H1 (cell line): ENCODE results near the gene DGKD. TPM values are rescaled to one million over a fixed set of nuclear protein-coding genes. Genes with fewer than 3 reads are reported as not detected.

Source experiments
- CTCF ChIA-PET: fragments of 300-600 bp; sonication (Branson Sonifier 250); formaldehyde crosslinking; loops from one replicate; lab custom pipeline; 2021; ENCODE audit not compliant: partially characterized antibody; lab: Charles Lee
- POLR2A ChIA-PET: fragments of 300-600 bp; sonication (Branson Sonifier 250); formaldehyde crosslinking; loops from one replicate; lab custom pipeline; 2021; ENCODE audit warnings: inconsistent platforms; ENCODE audit not compliant: partially characterized antibody; lab: Charles Lee
- DNase-seq, 2 experiments: peaks; one replicate each; pipeline versions ENCODE4 v3.0.0 to v3.0.0-alpha.2; 2010 to 2022; ENCODE audit warnings: low spot score in 2 of 2, low read depth in 1 of 2, mixed read lengths in 1 of 2
- FAIRE-seq: peaks from 2 replicates; lab custom pipeline; 2011; peaks lifted over from hg19 to GRCh38; lab: Jason Lieb, UNC
- H2AFZ ChIP-seq: 2 replicates; pipeline ENCODE4 v1.8.1; 2012; ENCODE audit warnings: low read length, inconsistent platforms
- H2AK5ac ChIP-seq: 2 replicates; pipeline ENCODE4 v1.6.1; 2013; ENCODE audit warnings: low read depth, low read length
- H2BK120ac ChIP-seq: replicated peaks from 2 replicates; pipeline ENCODE3; 2013; ENCODE audit warnings: low read depth, low read length, inconsistent platforms
- H2BK12ac ChIP-seq: 2 replicates; pipeline ENCODE4 v1.6.1; 2013; ENCODE audit warnings: low read depth, low read length
- H2BK15ac ChIP-seq: 2 replicates; pipeline ENCODE4 v1.6.1; 2013; ENCODE audit warnings: low read length
- H2BK20ac ChIP-seq: 2 replicates; pipeline ENCODE4 v1.6.1; 2013; ENCODE audit warnings: low read length
- H2BK5ac ChIP-seq: 2 replicates; pipeline ENCODE4 v1.6.1; 2013; ENCODE audit warnings: low read depth, low read length
- H3K14ac ChIP-seq: 2 replicates; pipeline ENCODE4 v1.6.1; 2013; ENCODE audit warnings: inconsistent platforms; ENCODE audit not compliant: insufficient read length
- H3K18ac ChIP-seq: 2 replicates; pipeline ENCODE4 v1.6.1; 2013; ENCODE audit warnings: low read length; ENCODE audit errors: extremely low read depth
- H3K23ac ChIP-seq: 2 replicates; pipeline ENCODE4 v1.6.1; 2013; ENCODE audit warnings: inconsistent platforms; ENCODE audit not compliant: insufficient read length
- H3K23me2 ChIP-seq: 2 replicates; pipeline ENCODE4 v1.6.1; 2013; ENCODE audit warnings: low read depth, low read length
- H3K27ac ChIP-seq: 2 replicates; pipeline ENCODE4 v1.6.1; 2011; ENCODE audit warnings: low read depth, low read length, inconsistent platforms
- H3K27me3 ChIP-seq, 4 experiments: replicated peaks in 1 of 4; 1 replicate in 1 of 4; 2 replicates in 3 of 4; pipeline versions ENCODE4 v1.6.1 to v1.8.1; 2011 to 2013; ENCODE audit warnings: low read length in 3 of 4, mild to moderate bottlenecking in 3 of 4, inconsistent platforms in 2 of 4, mixed read lengths in 2 of 4, moderate library complexity in 1 of 4; ENCODE audit not compliant: control insufficient read depth in 3 of 4, insufficient read depth in 3 of 4; ENCODE audit errors: extremely low read depth in 1 of 4
- H3K36me3 ChIP-seq, 4 experiments: 2 replicates each; pipeline versions ENCODE4 v1.6.1 to v1.8.1; 2011 to 2013; ENCODE audit warnings: mild to moderate bottlenecking in 4 of 4, low read length in 3 of 4, moderate library complexity in 2 of 4, control low read depth in 1 of 4, inconsistent platforms in 1 of 4; ENCODE audit not compliant: insufficient read depth in 4 of 4, control insufficient read depth in 2 of 4
- H3K4ac ChIP-seq: replicated peaks from 2 replicates; pipeline ENCODE3; 2013; ENCODE audit warnings: low read length, low read depth, mixed read lengths, inconsistent platforms; ENCODE audit not compliant: insufficient read length
- H3K4me1 ChIP-seq, 4 experiments: replicated peaks in 1 of 4; 1 replicate in 1 of 4; 2 replicates in 3 of 4; pipeline versions ENCODE4 v1.6.1 to v1.8.1; 2011 to 2013; ENCODE audit warnings: low read length in 3 of 4, inconsistent platforms in 2 of 4, mixed read lengths in 1 of 4; ENCODE audit not compliant: insufficient read depth in 4 of 4, control insufficient read depth in 3 of 4
- H3K4me2 ChIP-seq, 2 experiments: 2 replicates each; pipeline versions ENCODE4 v1.6.1 to v1.8.1; 2011 to 2013; ENCODE audit warnings: low read depth in 2 of 2, low read length in 2 of 2, control low read depth in 1 of 2, inconsistent platforms in 1 of 2, mild to moderate bottlenecking in 1 of 2; ENCODE audit not compliant: insufficient read depth in 1 of 2
- H3K4me3 ChIP-seq, 4 experiments: fragments of 200-600, 300-600 bp in 1 of 4; sonication (generic), shearing (Covaris generic), sonication (Bioruptor Twin) in 1 of 4; 2 replicates each; pipeline versions ENCODE4 v1.5.1 to v1.8.1; 2011 to 2016; ENCODE audit warnings: low read length in 4 of 4, low read depth in 3 of 4, control low read depth in 2 of 4, inconsistent platforms in 2 of 4, mild to moderate bottlenecking in 2 of 4, mixed read lengths in 1 of 4, moderate library complexity in 1 of 4; ENCODE audit not compliant: insufficient read depth in 2 of 4; ENCODE audit errors: extremely low read depth in 1 of 4
- H3K56ac ChIP-seq: replicated peaks from 2 replicates; pipeline ENCODE3; 2013; ENCODE audit warnings: low read depth, mild to moderate bottlenecking, mixed read lengths, low read length, inconsistent platforms; ENCODE audit not compliant: insufficient read length
- H3K79me1 ChIP-seq: 2 replicates; pipeline ENCODE4 v1.6.1; 2013; ENCODE audit warnings: low read depth, low read length, control low read depth
- H3K79me2 ChIP-seq, 2 experiments: 2 replicates each; pipeline versions ENCODE4 v1.6.1 to v1.8.1; 2012 to 2013; ENCODE audit warnings: low read length in 2 of 2, mild to moderate bottlenecking in 2 of 2, inconsistent platforms in 1 of 2; ENCODE audit not compliant: insufficient read depth in 2 of 2, control insufficient read depth in 1 of 2
- H3K9ac ChIP-seq, 4 experiments: replicated peaks in 1 of 4; 1 replicate in 1 of 4; 2 replicates in 3 of 4; pipeline versions ENCODE4 v1.6.1 to v1.8.1; 2011 to 2013; ENCODE audit warnings: low read depth in 3 of 4, low read length in 3 of 4, control low read depth in 2 of 4, mild to moderate bottlenecking in 2 of 4, moderate library complexity in 2 of 4, inconsistent platforms in 1 of 4; ENCODE audit errors: extremely low read depth in 1 of 4
- H3K9me3 ChIP-seq, 2 experiments: 2 replicates each; pipeline versions ENCODE4 v1.6.1 to v1.8.1; 2012 to 2013; ENCODE audit warnings: mild to moderate bottlenecking in 2 of 2, moderate library complexity in 2 of 2, control low read depth in 1 of 2, inconsistent platforms in 1 of 2, low read depth in 1 of 2, low read length in 1 of 2, mixed read lengths in 1 of 2; ENCODE audit not compliant: insufficient read depth in 2 of 2
- H4K20me1 ChIP-seq, 2 experiments: replicated peaks in 1 of 2; 2 replicates each; pipeline versions ENCODE3 to v1.8.1; 2011 to 2013; ENCODE audit warnings: inconsistent platforms in 2 of 2, low read length in 2 of 2, mild to moderate bottlenecking in 1 of 2; ENCODE audit not compliant: insufficient read depth in 2 of 2, control insufficient read depth in 1 of 2
- H4K5ac ChIP-seq: 2 replicates; pipeline ENCODE4 v1.6.1; 2013; ENCODE audit warnings: low read length, low read depth, mixed read lengths, inconsistent platforms; ENCODE audit not compliant: insufficient read length
- H4K8ac ChIP-seq: 2 replicates; pipeline ENCODE4 v1.8.0; 2013; ENCODE audit warnings: mild to moderate bottlenecking, moderate library complexity, low read length, inconsistent platforms; ENCODE audit not compliant: insufficient read depth; ENCODE audit errors: extremely low read depth
- H4K91ac ChIP-seq: replicated peaks from 2 replicates; pipeline ENCODE3; 2013; ENCODE audit warnings: low read length, mixed read lengths, inconsistent platforms; ENCODE audit not compliant: insufficient read length
- EZH2 ChIP-seq: fragments of 200-600 bp; sonication (generic); IDR thresholded peaks from 2 replicates; pipeline ENCODE4 v1.7.1; 2012; ENCODE audit warnings: low read depth, mild to moderate bottlenecking, moderate library complexity, low read length, inconsistent platforms; ENCODE audit not compliant: severe bottlenecking
- SAP30 ChIP-seq: fragments of 300-600 bp; sonication (generic); IDR thresholded peaks from 2 replicates; pipeline ENCODE4 v1.7.1; 2012; ENCODE audit warnings: low read length, moderate library complexity, mild to moderate bottlenecking, inconsistent platforms; ENCODE audit not compliant: insufficient read depth, insufficient replicate concordance
- SP1 ChIP-seq: IDR thresholded peaks from 2 replicates; pipeline ENCODE4 v1.6.1; 2011; ENCODE audit warnings: low read depth, low read length
- SRF ChIP-seq: IDR thresholded peaks from 2 replicates; pipeline ENCODE4 v1.6.1; 2011; ENCODE audit warnings: mild to moderate bottlenecking, low read depth, low read length, moderate library complexity
- ZNF274 ChIP-seq: IDR thresholded peaks from 2 replicates; pipeline ENCODE4 v1.7.0; 2012; ENCODE audit warnings: low read length, borderline replicate concordance; ENCODE audit errors: extremely low read depth
- WGBS, 2 experiments: shearing (Covaris generic) in 1 of 2; methylation state at CpG; one replicate each; pipeline versions ENCODE4 v1.1.6 to v1.1.7; 2013 to 2015; ENCODE audit warnings: low lambda C conversion rate in 2 of 2, mixed read lengths in 2 of 2, inconsistent platforms in 1 of 2, low coverage in 1 of 2, missing lambda C conversion rate in 1 of 2; ENCODE audit not compliant: insufficient replicate concordance in 2 of 2, insufficient coverage in 1 of 2, insufficient read length in 1 of 2; ENCODE audit errors: extremely low coverage in 1 of 2, missing lambda C conversion rate in 1 of 2; 5-methylcytosine and 5-hydroxymethylcytosine counted together
- polyA plus RNA-seq, 7 experiments: library from polyadenylated mRNA; depleted of rRNA in 3 of 7; stranded (reverse) in 5 of 7; unstranded in 2 of 7; fragments of >200 nt in 5 of 7; fragments of 200-250 nt in 2 of 7; gene quantifications; 1 replicate in 5 of 7; 2 replicates in 1 of 7; 4 replicates in 1 of 7; pipeline versions ENCODE4 v1.2.1 to v1.2.3, GENCODE V29; 2011 to 2013; ENCODE audit warnings: missing spikeins in 2 of 7, mixed read lengths in 2 of 7
- total RNA-seq: library from RNA; stranded (reverse); fragmentation: NEBNext Ultra II Directional; extraction: Animal tissue kit (Norgen Biotek cat#: 25700); gene quantifications from 2 replicates; pipeline ENCODE4 v1.2.1, GENCODE V29; 2021

The DGKD gene
- total and polyA plus RNA-seq, 2 of the 8 experiments (the other 6 are each of a cell fraction or from before 2014, with no cell fraction given) = 7.7 to 30.9 TPM

- Histone ChIP-seq H2AFZ (no peak overlapping the region), H3K79me2 (no peaks in the 10 kb centered on the region), H3K14ac (no peak overlapping the region), H2BK5ac (no peak overlapping the region), H3K23me2 (no peaks in the 10 kb centered on the region), H4K5ac (no peak overlapping the region), H3K4me2 (no peak overlapping the region), H3K79me1 (no peaks in the 10 kb centered on the region), H3K36me3 (no peaks in the 10 kb centered on the region; a peak in 1 of 8 replicates), H3K9ac (no peak overlapping the region), H2BK120ac (no peak overlapping the region), H3K56ac (no peak overlapping the region), H2BK12ac (no peak overlapping the region), H3K27me3 (no peaks in the 10 kb centered on the region), H4K8ac (no peak overlapping the region), H2AK5ac (no peak overlapping the region), H3K4me3 (no peak overlapping the region), H2BK20ac (no peak overlapping the region), H3K4ac (no peak overlapping the region), H3K18ac (no peak overlapping the region)
- POLR2A ChIA-PET = no interaction called here
- 83% methylated on average over 4 of the region's 4 CpGs; no CpG with 5 or more reads in 1 of the 2 experiments for WGBS, 2 experiments
- FAIRE-seq (no peak), DNase-seq (no peak)
- CTCF ChIA-PET = interaction anchor here (1.6 to 7.7 kb wide), 6 partner anchors 17 to 69 kb away, joined by 5 to 77 read pairs (median 22); no protein-coding TSS in a partner anchor
- TF ChIP-seq SAP30 = no peak
- TF ChIP-seq EZH2 = no peak
- no peak for TF ChIP-seq ZNF274
- no peak for TF ChIP-seq SRF
- TF ChIP-seq SP1 = no peak
- TF ChIP-seq, all 59 proteins: peak for 0
- Histone ChIP-seq H3K9me3 (no peaks in the 10 kb centered on the region), H3K4me1 (no peaks in the 10 kb centered on the region), H4K20me1 (peaks cover 3 to 9% of the 10 kb centered on the region in 2 experiments), H3K27ac (no peak overlapping the region), H4K91ac (no peak overlapping the region), H3K23ac (no peak overlapping the region), H2BK15ac (no peak overlapping the region)
Observed at GRCh38 chr2:233442028-233442310, 87.7 kb downstream of the DGKD start.
